HEK293 (cell line): Measurements from ENCODE around the gene CDC42EP3.

Experiments used
- CTCF ChIA-PET: fragments of 350-600 bp; formaldehyde crosslinking; extraction: SDS; loops from one replicate; lab custom pipeline; 2021; ENCODE audit warnings: antibody characterized with exemption; lab: Yijun Ruan, JAX
- POLR2A ChIA-PET: fragments of 300-600 bp; formaldehyde crosslinking; extraction: SDS; loops from one replicate; lab custom pipeline; 2020; ENCODE audit warnings: antibody characterized with exemption, inconsistent platforms; lab: Yijun Ruan, JAX
- H3K27ac ChIP-seq: fragments of 200-500 bp; sonication (Bioruptor generic); 2 replicates; pipeline ENCODE4 v1.5.1; 2014; ENCODE audit warnings: low read depth, low read length, control low read depth, inconsistent platforms; ENCODE audit errors: extremely low read depth
- H3K36me3 ChIP-seq, 2 experiments: fragments of 200-500 bp in 1 of 2; sonication (Bioruptor generic) in 1 of 2; 1 replicate in 1 of 2; 2 replicates in 1 of 2; pipeline ENCODE4 v1.5.1; 2014 to 2017; ENCODE audit warnings: inconsistent platforms in 2 of 2, low read length in 2 of 2; ENCODE audit not compliant: control insufficient read depth in 2 of 2, insufficient read depth in 1 of 2
- H3K4me1 ChIP-seq: fragments of 200-500 bp; sonication (Bioruptor generic); 2 replicates; pipeline ENCODE4 v1.5.1; 2014; ENCODE audit warnings: mild to moderate bottlenecking, low read length, inconsistent platforms; ENCODE audit not compliant: control insufficient read depth, insufficient read depth
- H3K4me3 ChIP-seq: 2 replicates; pipeline ENCODE4 v1.5.1; 2011; ENCODE audit warnings: low read depth, mild to moderate bottlenecking, control low read depth, low read length, moderate library complexity
- H3K9me3 ChIP-seq: fragments of 200-500 bp; sonication (Bioruptor generic); 2 replicates; pipeline ENCODE4 v1.5.1; 2014; ENCODE audit warnings: low read depth, low read length, inconsistent platforms; ENCODE audit not compliant: control insufficient read depth, insufficient read depth
- ATF2 ChIP-seq: fragments of 450-650 bp; formaldehyde crosslinking; IDR thresholded peaks from 2 replicates; pipeline ENCODE4 v1.5.1; 2016; ENCODE audit warnings: missing biosample characterization, missing genetic modification characterization, low read depth
- PRDM1 ChIP-seq: fragments of 450-650 bp; formaldehyde crosslinking; IDR thresholded peaks from 2 replicates; pipeline ENCODE4; 2016; ENCODE audit warnings: missing biosample characterization, missing genetic modification characterization
- REPIN1 ChIP-seq: fragments of 450-650 bp; formaldehyde crosslinking; IDR thresholded peaks from 2 replicates; pipeline ENCODE4 v1.5.1; 2017; ENCODE audit warnings: missing biosample characterization, missing genetic modification characterization, low read depth
- ZBTB6 ChIP-seq: fragments of 450-650 bp; formaldehyde crosslinking; IDR thresholded peaks from 2 replicates; pipeline ENCODE4 v1.5.1; 2017; ENCODE audit warnings: missing biosample characterization, missing genetic modification characterization
- ZNF2 ChIP-seq: fragments of 450-650 bp; formaldehyde crosslinking; IDR thresholded peaks from 2 replicates; pipeline ENCODE4 v1.5.1; 2016; ENCODE audit warnings: missing biosample characterization, missing genetic modification characterization
- ZNF202 ChIP-seq: fragments of 450-650 bp; formaldehyde crosslinking; IDR thresholded peaks from 2 replicates; pipeline ENCODE4 v1.5.1; 2016; ENCODE audit warnings: missing biosample characterization, missing genetic modification characterization, borderline replicate concordance
- ZNF211 ChIP-seq: fragments of 450-650 bp; formaldehyde crosslinking; IDR thresholded peaks from 2 replicates; pipeline ENCODE4 v1.5.1; 2016; ENCODE audit warnings: low read depth, missing biosample characterization, missing genetic modification characterization
- ZNF248 ChIP-seq: fragments of 450-650 bp; formaldehyde crosslinking; IDR thresholded peaks from 2 replicates; pipeline ENCODE4 v1.5.1; 2017; ENCODE audit warnings: missing biosample characterization, missing genetic modification characterization
- ZNF280D ChIP-seq: fragments of 450-650 bp; formaldehyde crosslinking; IDR thresholded peaks from 2 replicates; pipeline ENCODE4 v1.5.1; 2016; ENCODE audit warnings: missing biosample characterization, missing genetic modification characterization
- ZNF571 ChIP-seq: fragments of 450-650 bp; formaldehyde crosslinking; IDR thresholded peaks from 2 replicates; pipeline ENCODE4 v1.5.0; 2017; ENCODE audit warnings: missing biosample characterization, missing genetic modification characterization
- ZNF776 ChIP-seq: fragments of 450-650 bp; formaldehyde crosslinking; IDR thresholded peaks from 2 replicates; pipeline ENCODE4 v1.5.0; 2017; ENCODE audit warnings: missing biosample characterization, missing genetic modification characterization, borderline replicate concordance

CDC42EP3 gene

GRCh38 chr2:37708146-37708545 lies 36.7 kb upstream of the CDC42EP3 start (continued):
- TF ChIP-seq ATF2 (tag by site-specific recombination) (no peak), PRDM1 (tag by site-specific recombination) (no peak), ZNF776 (tag by site-specific recombination) (no peak)
- TF ChIP-seq, all 188 proteins: peak for 0

- POLR2A ChIA-PET: no interaction called here
- Histone ChIP-seq H3K27ac (no peak overlapping the region), H3K4me3 (no peak overlapping the region), H3K4me1 (no peaks in the 10 kb centered on the region), H3K36me3 (no peaks in the 10 kb centered on the region), H3K9me3 (no peaks in the 10 kb centered on the region)
- CTCF ChIA-PET: no interaction called here
- TF ChIP-seq REPIN1 (tag by site-specific recombination) (no peak), ZNF571 (tag by site-specific recombination) (no peak), ZNF280D (tag by site-specific recombination) (no peak), ZNF202 (tag by site-specific recombination) (no peak), ZBTB6 (tag by site-specific recombination) (no peak)
These were observed 36.0 kb upstream of the CDC42EP3 start for GRCh38 chr2:37707393-37707792.

- CTCF ChIA-PET: no interaction called here
- no peaks in the 10 kb centered on the region for H3K4me1 ChIP-seq
- no peak for TF ChIP-seq ZNF2 (tag by site-specific recombination)
- H3K9me3 ChIP-seq: no peaks in the 10 kb centered on the region
- no peaks in the 10 kb centered on the region for H3K36me3 ChIP-seq
- H3K27ac ChIP-seq: no peak overlapping the region
- H3K4me3 ChIP-seq: no peak overlapping the region
- POLR2A ChIA-PET: no interaction called here
These were observed 35.1 kb upstream of the CDC42EP3 start for GRCh38 chr2:37706334-37707183.

- no peaks in the 10 kb centered on the region for H3K36me3 ChIP-seq
- CTCF ChIA-PET: no interaction called here
- no peak overlapping the region for H3K27ac ChIP-seq
- TF ChIP-seq ZNF211 (tag by site-specific recombination) (no peak), ZNF248 (tag by site-specific recombination) (no peak)
- H3K9me3 ChIP-seq: no peaks in the 10 kb centered on the region
- H3K4me1 ChIP-seq: no peaks in the 10 kb centered on the region
- H3K4me3 ChIP-seq: no peak overlapping the region
- POLR2A ChIA-PET: no interaction called here
These were observed 33.7 kb upstream of the CDC42EP3 start for GRCh38 chr2:37705191-37705590.
